HepG2 (cell line): ENCODE results near the gene XPNPEP1. TPM values are rescaled to one million over a fixed set of nuclear protein-coding genes. Genes with fewer than 3 reads are reported as not detected.
A peak's percentile ranks its signal among the peaks of the same experiment; 100 is the strongest.

Experiments used
- AKAP8 ChIP-seq: sonication (generic); formaldehyde crosslinking; IDR thresholded peaks from 2 replicates; pipeline ENCODE4 v1.5.1; 2020; ENCODE audit warnings: mild to moderate bottlenecking, missing genetic modification reagents
- ELF4 ChIP-seq: sonication (generic); formaldehyde crosslinking; IDR thresholded peaks from 2 replicates; pipeline ENCODE4 v1.5.0; 2020; ENCODE audit warnings: missing genetic modification reagents, mild to moderate bottlenecking, moderate library complexity, borderline replicate concordance
- POLR2G ChIP-seq: fragments of 200-400 bp; formaldehyde crosslinking; IDR thresholded peaks from 2 replicates; pipeline ENCODE4 v1.6.1; 2018; ENCODE audit warnings: mild to moderate bottlenecking, low read depth, low read length, moderate library complexity
- SMARCE1 ChIP-seq: fragments of 450-650 bp; IDR thresholded peaks from 2 replicates; pipeline ENCODE4 v1.6.1; 2017; ENCODE audit warnings: borderline replicate concordance
- SRSF9 ChIP-seq: fragments of 200-400 bp; formaldehyde crosslinking; IDR thresholded peaks from 2 replicates; pipeline ENCODE4 v1.6.1; 2018; ENCODE audit warnings: borderline replicate concordance, mild to moderate bottlenecking, low read depth, low read length; ENCODE audit not compliant: insufficient read depth, poor library complexity, severe bottlenecking
- ZFP37 ChIP-seq: sonication (generic); formaldehyde crosslinking; IDR thresholded peaks from 2 replicates; pipeline ENCODE4 v1.4.0; 2020; ENCODE audit warnings: missing genetic modification reagents, borderline replicate concordance
- ZNF326 ChIP-seq: sonication (generic); formaldehyde crosslinking; IDR thresholded peaks from 2 replicates; pipeline ENCODE4 v1.4.0; 2020; ENCODE audit warnings: missing genetic modification reagents, borderline replicate concordance
- ZNF431 ChIP-seq: sonication (generic); formaldehyde crosslinking; IDR thresholded peaks from 2 replicates; pipeline ENCODE4 v1.9.0; 2022; ENCODE audit warnings: missing genetic modification reagents, low read depth, mild to moderate bottlenecking, borderline replicate concordance
- ZNF558 ChIP-seq: sonication (generic); formaldehyde crosslinking; IDR thresholded peaks from 2 replicates; pipeline ENCODE4 v1.9.0; 2022; ENCODE audit warnings: mild to moderate bottlenecking, missing genetic modification reagents, borderline replicate concordance
- ZNF607 ChIP-seq: sonication (generic); formaldehyde crosslinking; IDR thresholded peaks from 2 replicates; pipeline ENCODE4 v1.5.1; 2020; ENCODE audit warnings: missing genetic modification reagents, mild to moderate bottlenecking, borderline replicate concordance
- polyA plus RNA-seq, 8 experiments: library from polyadenylated mRNA; depleted of rRNA in 3 of 8; stranded (reverse) in 7 of 8; unstranded in 1 of 8; fragments of >200 nt; fragmentation: Illumina TruSeq in 4 of 8; extraction: Trizol in 4 of 8; gene quantifications; 2 replicates each; pipeline versions ENCODE4 v1.2.1 to v1.2.3, GENCODE V29; 2011 to 2016; ENCODE audit warnings: low read depth in 4 of 8, missing spikeins in 1 of 8, mixed read lengths in 1 of 8; ENCODE audit not compliant: insufficient read depth in 1 of 8
- total RNA-seq, 5 experiments: library from RNA; depleted of rRNA; stranded (reverse); fragments of >200 nt; fragmentation: Illumina TruSeq; extraction: Trizol; gene quantifications; 2 replicates each; pipeline ENCODE4 v1.2.3, GENCODE V29; 2016; ENCODE audit warnings: low read depth in 1 of 5
- TF ChIP-seq, protein P1 (sequence below): sonication (generic); formaldehyde crosslinking; IDR thresholded peaks from 2 replicates; pipeline ENCODE4 v1.4.0; 2020; ENCODE audit warnings: missing genetic modification reagents, borderline replicate concordance
- TF ChIP-seq, protein P2 (sequence below): sonication (generic); formaldehyde crosslinking; IDR thresholded peaks from 2 replicates; pipeline ENCODE4 v1.8.0; 2022; ENCODE audit warnings: mild to moderate bottlenecking, missing genetic modification reagents; ENCODE audit not compliant: insufficient replicate concordance
- TF ChIP-seq, protein P3 (sequence below): sonication (generic); formaldehyde crosslinking; IDR thresholded peaks from 2 replicates; pipeline ENCODE4 v1.4.0; 2020; ENCODE audit warnings: missing genetic modification reagents
- TF ChIP-seq, protein P4 (sequence below): sonication (generic); formaldehyde crosslinking; conservative IDR thresholded peaks from 2 replicates; pipeline ENCODE4 v1.8.0; 2022; ENCODE audit warnings: missing genetic modification reagents

XPNPEP1 gene
- total and polyA plus RNA-seq, 2 of the 13 experiments (the other 11 are each of a cell fraction or from before 2014, with no cell fraction given): 30.3 to 55.5 TPM

DNA sequence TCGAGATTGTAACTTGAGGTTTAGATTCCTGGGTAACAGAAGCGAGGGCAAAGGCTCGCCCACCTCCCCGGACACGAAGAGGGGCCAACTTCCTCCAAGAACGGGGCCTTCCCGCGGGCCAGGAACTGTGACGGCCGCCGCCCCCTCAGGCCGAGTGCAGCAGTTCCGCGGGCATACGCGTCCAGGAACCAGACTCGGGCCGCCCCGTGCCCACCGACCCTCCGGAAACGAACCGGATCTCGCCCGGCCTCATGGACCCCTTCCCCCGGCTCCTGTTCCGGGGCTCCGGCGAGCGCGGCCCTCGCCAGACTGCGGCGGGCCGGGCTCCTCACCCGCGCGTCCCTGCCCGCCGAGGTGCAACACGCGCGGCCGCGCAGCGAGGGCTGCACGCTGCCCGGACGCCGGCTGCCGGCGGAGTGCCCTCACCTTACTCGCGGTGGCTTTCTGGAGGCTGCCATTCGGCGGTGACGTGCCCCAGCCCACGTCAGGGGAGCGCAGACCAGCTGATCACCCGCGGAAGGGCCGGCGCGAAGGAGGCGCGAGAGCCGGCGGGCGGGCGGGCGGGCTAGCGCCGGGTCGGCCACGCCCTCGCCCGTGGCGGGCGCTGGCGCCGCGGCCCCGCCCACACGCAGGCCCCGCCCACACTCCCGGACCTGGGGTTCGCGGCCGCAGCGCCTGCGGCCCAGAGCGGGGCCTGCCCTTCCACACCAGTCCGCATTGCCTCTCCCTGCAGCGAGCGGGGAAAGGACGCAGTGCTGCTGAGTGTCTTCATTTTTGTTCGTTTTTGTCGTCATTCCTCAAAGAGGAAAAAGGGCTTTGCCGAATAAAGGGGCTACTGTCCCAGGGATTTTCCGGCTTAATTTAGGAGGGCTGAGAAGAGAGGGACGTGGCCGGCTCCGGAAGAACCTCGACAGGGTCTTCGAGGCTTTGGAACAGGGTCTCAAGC is at the start of gene XPNPEP1 (continued):
- TF ChIP-seq, protein P1, sequence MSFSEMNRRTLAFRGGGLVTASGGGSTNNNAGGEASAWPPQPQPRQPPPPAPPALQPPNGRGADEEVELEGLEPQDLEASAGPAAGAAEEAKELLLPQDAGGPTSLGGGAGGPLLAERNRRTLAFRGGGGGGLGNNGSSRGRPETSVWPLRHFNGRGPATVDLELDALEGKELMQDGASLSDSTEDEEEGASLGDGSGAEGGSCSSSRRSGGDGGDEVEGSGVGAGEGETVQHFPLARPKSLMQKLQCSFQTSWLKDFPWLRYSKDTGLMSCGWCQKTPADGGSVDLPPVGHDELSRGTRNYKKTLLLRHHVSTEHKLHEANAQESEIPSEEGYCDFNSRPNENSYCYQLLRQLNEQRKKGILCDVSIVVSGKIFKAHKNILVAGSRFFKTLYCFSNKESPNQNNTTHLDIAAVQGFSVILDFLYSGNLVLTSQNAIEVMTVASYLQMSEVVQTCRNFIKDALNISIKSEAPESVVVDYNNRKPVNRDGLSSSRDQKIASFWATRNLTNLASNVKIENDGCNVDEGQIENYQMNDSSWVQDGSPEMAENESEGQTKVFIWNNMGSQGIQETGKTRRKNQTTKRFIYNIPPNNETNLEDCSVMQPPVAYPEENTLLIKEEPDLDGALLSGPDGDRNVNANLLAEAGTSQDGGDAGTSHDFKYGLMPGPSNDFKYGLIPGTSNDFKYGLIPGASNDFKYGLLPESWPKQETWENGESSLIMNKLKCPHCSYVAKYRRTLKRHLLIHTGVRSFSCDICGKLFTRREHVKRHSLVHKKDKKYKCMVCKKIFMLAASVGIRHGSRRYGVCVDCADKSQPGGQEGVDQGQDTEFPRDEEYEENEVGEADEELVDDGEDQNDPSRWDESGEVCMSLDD: no peak
- TF ChIP-seq, protein P2, sequence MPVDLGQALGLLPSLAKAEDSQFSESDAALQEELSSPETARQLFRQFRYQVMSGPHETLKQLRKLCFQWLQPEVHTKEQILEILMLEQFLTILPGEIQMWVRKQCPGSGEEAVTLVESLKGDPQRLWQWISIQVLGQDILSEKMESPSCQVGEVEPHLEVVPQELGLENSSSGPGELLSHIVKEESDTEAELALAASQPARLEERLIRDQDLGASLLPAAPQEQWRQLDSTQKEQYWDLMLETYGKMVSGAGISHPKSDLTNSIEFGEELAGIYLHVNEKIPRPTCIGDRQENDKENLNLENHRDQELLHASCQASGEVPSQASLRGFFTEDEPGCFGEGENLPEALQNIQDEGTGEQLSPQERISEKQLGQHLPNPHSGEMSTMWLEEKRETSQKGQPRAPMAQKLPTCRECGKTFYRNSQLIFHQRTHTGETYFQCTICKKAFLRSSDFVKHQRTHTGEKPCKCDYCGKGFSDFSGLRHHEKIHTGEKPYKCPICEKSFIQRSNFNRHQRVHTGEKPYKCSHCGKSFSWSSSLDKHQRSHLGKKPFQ (CRISPR knock-in tag): peak; percentile 20
- TF ChIP-seq ELF4 (CRISPR knock-in tag): no peak
- no peak for TF ChIP-seq ZFP37 (CRISPR knock-in tag)
- peak; percentile 48; the same call in 1 of the 2 replicates for TF ChIP-seq ZNF558 (CRISPR knock-in tag)
- TF ChIP-seq, protein P3, sequence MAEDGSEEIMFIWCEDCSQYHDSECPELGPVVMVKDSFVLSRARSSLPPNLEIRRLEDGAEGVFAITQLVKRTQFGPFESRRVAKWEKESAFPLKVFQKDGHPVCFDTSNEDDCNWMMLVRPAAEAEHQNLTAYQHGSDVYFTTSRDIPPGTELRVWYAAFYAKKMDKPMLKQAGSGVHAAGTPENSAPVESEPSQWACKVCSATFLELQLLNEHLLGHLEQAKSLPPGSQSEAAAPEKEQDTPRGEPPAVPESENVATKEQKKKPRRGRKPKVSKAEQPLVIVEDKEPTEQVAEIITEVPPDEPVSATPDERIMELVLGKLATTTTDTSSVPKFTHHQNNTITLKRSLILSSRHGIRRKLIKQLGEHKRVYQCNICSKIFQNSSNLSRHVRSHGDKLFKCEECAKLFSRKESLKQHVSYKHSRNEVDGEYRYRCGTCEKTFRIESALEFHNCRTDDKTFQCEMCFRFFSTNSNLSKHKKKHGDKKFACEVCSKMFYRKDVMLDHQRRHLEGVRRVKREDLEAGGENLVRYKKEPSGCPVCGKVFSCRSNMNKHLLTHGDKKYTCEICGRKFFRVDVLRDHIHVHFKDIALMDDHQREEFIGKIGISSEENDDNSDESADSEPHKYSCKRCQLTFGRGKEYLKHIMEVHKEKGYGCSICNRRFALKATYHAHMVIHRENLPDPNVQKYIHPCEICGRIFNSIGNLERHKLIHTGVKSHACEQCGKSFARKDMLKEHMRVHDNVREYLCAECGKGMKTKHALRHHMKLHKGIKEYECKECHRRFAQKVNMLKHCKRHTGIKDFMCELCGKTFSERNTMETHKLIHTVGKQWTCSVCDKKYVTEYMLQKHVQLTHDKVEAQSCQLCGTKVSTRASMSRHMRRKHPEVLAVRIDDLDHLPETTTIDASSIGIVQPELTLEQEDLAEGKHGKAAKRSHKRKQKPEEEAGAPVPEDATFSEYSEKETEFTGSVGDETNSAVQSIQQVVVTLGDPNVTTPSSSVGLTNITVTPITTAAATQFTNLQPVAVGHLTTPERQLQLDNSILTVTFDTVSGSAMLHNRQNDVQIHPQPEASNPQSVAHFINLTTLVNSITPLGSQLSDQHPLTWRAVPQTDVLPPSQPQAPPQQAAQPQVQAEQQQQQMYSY (CRISPR knock-in tag): no peak
- TF ChIP-seq AKAP8 (CRISPR knock-in tag): no peak
- no peak for TF ChIP-seq SMARCE1
- no peak for TF ChIP-seq ZNF607 (CRISPR knock-in tag)
- TF ChIP-seq POLR2G: peak; percentile 83
- no peak for TF ChIP-seq ZNF326 (CRISPR knock-in tag)
- TF ChIP-seq, protein P4, sequence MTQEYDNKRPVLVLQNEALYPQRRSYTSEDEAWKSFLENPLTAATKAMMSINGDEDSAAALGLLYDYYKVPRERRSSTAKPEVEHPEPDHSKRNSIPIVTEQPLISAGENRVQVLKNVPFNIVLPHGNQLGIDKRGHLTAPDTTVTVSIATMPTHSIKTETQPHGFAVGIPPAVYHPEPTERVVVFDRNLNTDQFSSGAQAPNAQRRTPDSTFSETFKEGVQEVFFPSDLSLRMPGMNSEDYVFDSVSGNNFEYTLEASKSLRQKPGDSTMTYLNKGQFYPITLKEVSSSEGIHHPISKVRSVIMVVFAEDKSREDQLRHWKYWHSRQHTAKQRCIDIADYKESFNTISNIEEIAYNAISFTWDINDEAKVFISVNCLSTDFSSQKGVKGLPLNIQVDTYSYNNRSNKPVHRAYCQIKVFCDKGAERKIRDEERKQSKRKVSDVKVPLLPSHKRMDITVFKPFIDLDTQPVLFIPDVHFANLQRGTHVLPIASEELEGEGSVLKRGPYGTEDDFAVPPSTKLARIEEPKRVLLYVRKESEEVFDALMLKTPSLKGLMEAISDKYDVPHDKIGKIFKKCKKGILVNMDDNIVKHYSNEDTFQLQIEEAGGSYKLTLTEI (CRISPR knock-in tag): no peak
- no peak; the same call in 1 of the 2 replicates for TF ChIP-seq ZNF431 (CRISPR knock-in tag)
- no peak for TF ChIP-seq SRSF9
